Measurements from ENCODE around the gene ZFP37. TPM values are rescaled to one million over a fixed set of nuclear protein-coding genes. Genes with fewer than 3 reads are reported as not detected.

ZFP37 gene
- total RNA-seq, 1 donor from 2014 or later = 1.7 TPM

Other genes with a start within 250 kb of the ZFP37 start
- not detected in 2 replicates for gene SLC46A2, start 165.8 kb downstream of the ZFP37 start, total RNA-seq
- gene ZNF883, start 44.5 kb downstream of the ZFP37 start, total RNA-seq = 0.53 and 2.6 TPM in 2 replicates
- 5.2 and 6.2 TPM in 2 replicates for gene SLC31A2, start 94.3 kb upstream of the ZFP37 start, total RNA-seq
- gene FKBP15, start 164.6 kb upstream of the ZFP37 start, total RNA-seq = 16.6 and 23.2 TPM in 2 replicates
- gene SLC31A1, start 164.8 kb upstream of the ZFP37 start, total RNA-seq = 17.1 and 17.5 TPM in 2 replicates
- gene CDC26, start 218.8 kb upstream of the ZFP37 start, total RNA-seq = 40.4 and 55.9 TPM in 2 replicates
- gene PRPF4, start 218.9 kb upstream of the ZFP37 start, total RNA-seq = 33.6 and 42.8 TPM in 2 replicates
- not detected in 2 replicates for gene RNF183, start 246.7 kb upstream of the ZFP37 start, total RNA-seq